ENCODE measurements around the gene IFNAR1. TPM values are rescaled to one million over a fixed set of nuclear protein-coding genes. Genes with fewer than 3 reads are reported as not detected.

The IFNAR1 gene
- 19.1 and 24.0 TPM in 2 replicates for total RNA-seq (2014; rRNA removed; shearing (Covaris generic))
- 55.9 and 65.1 TPM in 2 replicates for polyA plus RNA-seq (2016; fragmentation: Nextera tagmentation; extraction: Ambion mirVana)

- H3K36me3 ChIP-seq (ENCODE audit: low read depth): no peaks in the 10 kb centered on the region
- peak within 1 kb of the TSS; percentile 91 for H3K27ac ChIP-seq
- in situ Hi-C loops (cut with MboI): no loop called here
- H3K9me2 ChIP-seq (ENCODE audit: insufficient read depth): no peaks in the 10 kb centered on the region
- peaks cover 11% of the 10 kb centered on the region for H3K4me1 ChIP-seq (ENCODE audit: insufficient read depth)
- H3K27me3 ChIP-seq (replicated peaks; ENCODE audit: insufficient read depth): no peaks in the 10 kb centered on the region
- H3K79me2 ChIP-seq (ENCODE audit: insufficient read depth): peaks cover 42% of the 10 kb centered on the region
- DNase-seq: peak; percentile 100
- TF ChIP-seq EZH2phosphoT487 (IDR thresholded peaks at IDR 0.05; ENCODE audit: insufficient read depth, low read depth): no peak
- no peak for TF ChIP-seq EZH2 (IDR thresholded peaks at IDR 0.05; ENCODE audit: insufficient read depth, poor library complexity, severe bottlenecking)
- peak within 1 kb of the TSS; percentile 97 for H3K4me3 ChIP-seq
- H3K9ac ChIP-seq: peak within 1 kb of the TSS; percentile 95
- H3K4me2 ChIP-seq (ENCODE audit: unreplicated experiment): peak within 1 kb of the TSS; percentile 94
- no peaks in the 10 kb centered on the region for H3F3A ChIP-seq (ENCODE audit: insufficient read depth)
- H2AFZ ChIP-seq: peak within 1 kb of the TSS; percentile 100
- no peaks in the 10 kb centered on the region for H4K20me1 ChIP-seq (ENCODE audit: insufficient read depth)
- no peaks in the 10 kb centered on the region for H3K9me3 ChIP-seq (ENCODE audit: low read depth)
- 1 to 2% methylated on average over 75 to 86 of the region's 86 CpGs for WGBS, 2 experiments (ENCODE audit: low coverage in 1 of 2, low lambda C conversion rate in 2 of 2, missing lambda C conversion rate in 2 of 2)
These were observed at the start of gene IFNAR1 for GRCh38 chr21:33324291-33325221. Gene IFNAR1, plus strand, starts transcription at chr21:33324970. Its CDS starts 86 bp downstream, at chr21:33325056.

- Histone ChIP-seq H3K9me3 (ENCODE audit: low read depth) (no peaks in the 10 kb centered on the region), H3K4me2 (ENCODE audit: unreplicated experiment) (no peak overlapping the region), H3K36me3 (ENCODE audit: low read depth) (peaks cover 42% of the 10 kb centered on the region), H3K4me3 (no peak overlapping the region), H3K9me2 (ENCODE audit: insufficient read depth) (no peaks in the 10 kb centered on the region; the same call in 1 of the 2 replicates), H4K20me1 (ENCODE audit: insufficient read depth) (no peaks in the 10 kb centered on the region), H3K4me1 (ENCODE audit: insufficient read depth) (no peaks in the 10 kb centered on the region), H3K9ac (no peak overlapping the region), H3F3A (ENCODE audit: insufficient read depth) (no peaks in the 10 kb centered on the region), H3K27me3 (replicated peaks; ENCODE audit: insufficient read depth) (no peaks in the 10 kb centered on the region), H2AFZ (no peak overlapping the region), H3K79me2 (ENCODE audit: insufficient read depth) (no peaks in the 10 kb centered on the region), H3K27ac (no peak overlapping the region)
- DNase-seq: peak; percentile 16
- in situ Hi-C loops (cut with MboI): no loop called here
- WGBS, 2 experiments (ENCODE audit: low coverage in 1 of 2, low lambda C conversion rate in 2 of 2, missing lambda C conversion rate in 2 of 2): 29 to 40% methylated on average over 2 of the region's 2 CpGs
- TF ChIP-seq EZH2 (IDR thresholded peaks at IDR 0.05; ENCODE audit: insufficient read depth, poor library complexity, severe bottlenecking) (no peak), EZH2phosphoT487 (IDR thresholded peaks at IDR 0.05; ENCODE audit: insufficient read depth, low read depth) (no peak)
These were observed 46.0 kb upstream of the IFNAR1 start for GRCh38 chr21:33278721-33279120.

- Histone ChIP-seq H3K4me3 (no peak overlapping the region), H3K36me3 (ENCODE audit: low read depth) (peaks cover 43% of the 10 kb centered on the region), H3K4me2 (ENCODE audit: unreplicated experiment) (no peak overlapping the region), H3F3A (ENCODE audit: insufficient read depth) (no peaks in the 10 kb centered on the region), H3K9ac (no peak overlapping the region), H3K27me3 (replicated peaks; ENCODE audit: insufficient read depth) (no peaks in the 10 kb centered on the region), H4K20me1 (ENCODE audit: insufficient read depth) (no peaks in the 10 kb centered on the region), H3K4me1 (ENCODE audit: insufficient read depth) (no peaks in the 10 kb centered on the region), H3K9me2 (ENCODE audit: insufficient read depth) (no peaks in the 10 kb centered on the region; the same call in 1 of the 2 replicates), H2AFZ (no peak overlapping the region), H3K79me2 (ENCODE audit: insufficient read depth) (no peaks in the 10 kb centered on the region), H3K9me3 (ENCODE audit: low read depth) (no peaks in the 10 kb centered on the region), H3K27ac (no peak overlapping the region)
- TF ChIP-seq EZH2 (IDR thresholded peaks at IDR 0.05; ENCODE audit: insufficient read depth, poor library complexity, severe bottlenecking) (no peak), EZH2phosphoT487 (IDR thresholded peaks at IDR 0.05; ENCODE audit: insufficient read depth, low read depth) (no peak)
- in situ Hi-C loops (cut with MboI): no loop called here
- DNase-seq: no peak
- 99 to 100% methylated on average over 3 of the region's 3 CpGs for WGBS, 2 experiments (ENCODE audit: low coverage in 1 of 2, low lambda C conversion rate in 2 of 2, missing lambda C conversion rate in 2 of 2)
These were observed 45.4 kb upstream of the IFNAR1 start for GRCh38 chr21:33279330-33279820.

- Histone ChIP-seq H3K4me2 (ENCODE audit: unreplicated experiment) (no peak overlapping the region), H3K79me2 (ENCODE audit: insufficient read depth) (no peaks in the 10 kb centered on the region), H3F3A (ENCODE audit: insufficient read depth) (no peaks in the 10 kb centered on the region), H4K20me1 (ENCODE audit: insufficient read depth) (no peaks in the 10 kb centered on the region), H3K4me3 (no peak overlapping the region), H3K27ac (no peak overlapping the region), H3K9me3 (ENCODE audit: low read depth) (no peaks in the 10 kb centered on the region), H3K9ac (no peak overlapping the region), H3K9me2 (ENCODE audit: insufficient read depth) (no peaks in the 10 kb centered on the region; the same call in 1 of the 2 replicates), H2AFZ (no peak overlapping the region), H3K36me3 (ENCODE audit: low read depth) (peaks cover 41% of the 10 kb centered on the region), H3K4me1 (ENCODE audit: insufficient read depth) (no peaks in the 10 kb centered on the region), H3K27me3 (replicated peaks; ENCODE audit: insufficient read depth) (no peaks in the 10 kb centered on the region)
- in situ Hi-C loops (cut with MboI): no loop called here
- TF ChIP-seq EZH2phosphoT487 (IDR thresholded peaks at IDR 0.05; ENCODE audit: insufficient read depth, low read depth): no peak
- TF ChIP-seq EZH2 (IDR thresholded peaks at IDR 0.05; ENCODE audit: insufficient read depth, poor library complexity, severe bottlenecking): no peak
- DNase-seq: no peak
- WGBS, 2 experiments (ENCODE audit: low coverage in 1 of 2, low lambda C conversion rate in 2 of 2, missing lambda C conversion rate in 2 of 2): 88 to 89% methylated on average over 6 of the region's 6 CpGs
These were observed 43.6 kb upstream of the IFNAR1 start for GRCh38 chr21:33281096-33281652.
